Naive thymus-derived CD4-positive, alpha-beta T cell (primary cell): Measurements from ENCODE around the gene IFI30. TPM values are rescaled to one million over a fixed set of nuclear protein-coding genes. Genes with fewer than 3 reads are reported as not detected.

ENCODE experiments used
- ATAC-seq: fragments of 150-1000 bp; cut with Tn5 transposase; 2 replicates; pipeline ENCODE4 v1.10.0; 2021; ENCODE audit warnings: mild to moderate bottlenecking, moderate library complexity
- CTCF ChIA-PET: fragments of 350-600 bp; sonication (Branson Sonifier 250); formaldehyde crosslinking; loops from one replicate; lab custom pipeline; 2021; ENCODE audit warnings: antibody characterized with exemption; lab: Charles Lee
- POLR2A ChIA-PET: fragments of 350-600 bp; sonication (Branson Sonifier 250); formaldehyde crosslinking; loops from one replicate; lab custom pipeline; 2021; ENCODE audit warnings: antibody characterized with exemption, inconsistent platforms; lab: Charles Lee
- DNase-seq, 9 donors: peaks; one replicate each; pipeline versions ENCODE4 v3.0.0 to v3.0.0-alpha.2; 2020 to 2022; ENCODE audit warnings: mixed read lengths in 1 of 9
- H3K27ac ChIP-seq: one replicate; pipeline ENCODE4 v1.7.0; 2013; ENCODE audit warnings: mild to moderate bottlenecking, low read depth, low read length, moderate library complexity
- H3K27me3 ChIP-seq, 2 donors: one replicate each; pipeline ENCODE4 v1.7.0; 2013; ENCODE audit warnings: low read length in 2 of 2, mild to moderate bottlenecking in 2 of 2, moderate library complexity in 2 of 2; ENCODE audit not compliant: control insufficient read depth in 2 of 2, insufficient read depth in 2 of 2
- H3K36me3 ChIP-seq, 3 experiments: 1 replicate in 2 of 3; 2 replicates in 1 of 3; pipeline ENCODE4 v1.7.0; 2013; ENCODE audit warnings: low read length in 3 of 3, mild to moderate bottlenecking in 3 of 3, moderate library complexity in 1 of 3; ENCODE audit not compliant: insufficient read depth in 3 of 3, control insufficient read depth in 2 of 3
- H3K4me1 ChIP-seq, 2 donors: one replicate each; pipeline ENCODE4 v1.7.0; 2013; ENCODE audit warnings: low read length in 2 of 2, mild to moderate bottlenecking in 2 of 2, moderate library complexity in 1 of 2; ENCODE audit not compliant: control insufficient read depth in 2 of 2, insufficient read depth in 2 of 2
- H3K4me3 ChIP-seq: 2 replicates; pipeline ENCODE4 v1.7.0; 2013; ENCODE audit warnings: mild to moderate bottlenecking, low read length
- H3K9me3 ChIP-seq, 3 experiments: 1 replicate in 2 of 3; 2 replicates in 1 of 3; pipeline ENCODE4 v1.7.0; 2013; ENCODE audit warnings: low read length in 3 of 3; ENCODE audit not compliant: control insufficient read depth in 2 of 3
- H3K27ac Mint-ChIP-seq, 9 donors: one replicate each; pipeline ENCODE4 v1.8.0; 2020 to 2022; ENCODE audit warnings: mixed read lengths in 9 of 9, mild to moderate bottlenecking in 8 of 9, moderate library complexity in 5 of 9, inconsistent platforms in 2 of 9
- H3K27me3 Mint-ChIP-seq, 5 donors: one replicate each; pipeline ENCODE4 v1.8.0; 2021 to 2022; ENCODE audit warnings: mixed read lengths in 5 of 5, mild to moderate bottlenecking in 1 of 5
- H3K36me3 Mint-ChIP-seq, 5 donors: one replicate each; pipeline ENCODE4 v1.8.0; 2020 to 2022; ENCODE audit warnings: mixed read lengths in 5 of 5, mild to moderate bottlenecking in 3 of 5, inconsistent platforms in 1 of 5
- H3K4me1 Mint-ChIP-seq, 7 donors: one replicate each; pipeline ENCODE4 v1.8.0; 2020 to 2022; ENCODE audit warnings: mixed read lengths in 7 of 7, mild to moderate bottlenecking in 3 of 7, inconsistent platforms in 1 of 7
- H3K4me3 Mint-ChIP-seq, 10 donors: one replicate each; pipeline ENCODE4 v1.8.0; 2020 to 2022; ENCODE audit warnings: mild to moderate bottlenecking in 10 of 10, mixed read lengths in 10 of 10, moderate library complexity in 6 of 10, inconsistent platforms in 2 of 10
- H3K9me3 Mint-ChIP-seq, 11 donors: one replicate each; pipeline ENCODE4 v1.8.0; 2020 to 2022; ENCODE audit warnings: mixed read lengths in 11 of 11, mild to moderate bottlenecking in 4 of 11, inconsistent platforms in 1 of 11, moderate library complexity in 1 of 11
- intact Hi-C, 2 donors: fragments of 100-400 bp; cut with micrococcal nuclease; formaldehyde crosslinking; loops; one replicate each; pipeline ENCODE4 v1.15.1; 2023
- polyA plus RNA-seq, 2 donors: library from polyadenylated mRNA; unstranded; fragments of 300-500 nt; fragmentation: Illumina TruSeq; gene quantifications; one replicate each; pipeline ENCODE4 v1.2.3, GENCODE V29; 2021
- total RNA-seq, 6 experiments: library from RNA in 5 of 6; stranded (reverse) in 5 of 6; gene quantifications; 1 replicate in 5 of 6; 2 replicates in 1 of 6; pipeline ENCODE4 v1.2.3 and lab custom pipeline; 2021 to 2026

The IFI30 gene
- total and polyA plus RNA-seq, 7 experiments from 2014 or later: 6.7 to 514 (median 59.3) TPM

GRCh38 chr19:18219911-18220631, 46.5 kb downstream of the IFI30 start:
- Histone ChIP-seq H3K9me3 (no peaks in the 10 kb centered on the region), H3K27ac (no peak overlapping the region), H3K36me3 (no peaks in the 10 kb centered on the region), H3K27me3 (peaks cover 3 to 7% of the 10 kb centered on the region in 2 donors), H3K4me3 (no peak overlapping the region), H3K4me1 (peaks cover 5 to 6% of the 10 kb centered on the region in 2 donors)
- Mint-ChIP-seq H3K27me3 (peaks cover 17 to 39% (median 27%) of the 10 kb centered on the region in 5 donors), H3K9me3 (peaks cover 0 to 2% (median 0%) of the 10 kb centered on the region in 11 donors), H3K4me1 (peaks cover 9 to 17% (median 11%) of the 10 kb centered on the region in 7 donors), H3K4me3 (no peak overlapping the region), H3K36me3 (no peaks in the 10 kb centered on the region), H3K27ac (peak overlapping the region in 1 of 9 donors; percentile 0)
- POLR2A ChIA-PET: interaction anchor here (0.6 kb wide), 2 partner anchors 10 to 181 kb away, joined by 3 read pairs; no protein-coding TSS in a partner anchor
- CTCF ChIA-PET: interaction anchor here (0.9 kb wide), 2 partner anchors 28 to 29 kb away, joined by 3 read pairs; no protein-coding TSS in a partner anchor
- DNase-seq (no peak), ATAC-seq (no peak)
- intact Hi-C loops: no loop called here

- intact Hi-C loops: no loop called here
- H3K27ac ChIP-seq: no peak overlapping the region
- Mint-ChIP-seq H3K9me3 (peaks cover 0 to 2% (median 0%) of the 10 kb centered on the region in 11 donors), H3K4me1 (peaks cover 11 to 22% (median 16%) of the 10 kb centered on the region in 7 donors), H3K4me3 (peak overlapping the region in 1 of 10 donors; percentile 21), H3K36me3 (no peaks in the 10 kb centered on the region), H3K27me3 (peaks cover 20 to 44% (median 34%) of the 10 kb centered on the region in 5 donors), H3K27ac (no peak overlapping the region)
- peaks cover 8 to 14% of the 10 kb centered on the region in 2 donors for H3K27me3 ChIP-seq
- H3K9me3 ChIP-seq: no peaks in the 10 kb centered on the region
- H3K36me3 ChIP-seq: no peaks in the 10 kb centered on the region
- ChIA-PET CTCF (interaction anchor here (0.9 kb wide), 1 partner anchor 29 kb away, joined by 3 read pairs; no protein-coding TSS in a partner anchor), POLR2A (no interaction called here)
- peaks cover 6 to 12% of the 10 kb centered on the region in 2 donors for H3K4me1 ChIP-seq
- no peak for ATAC-seq
- no peak for DNase-seq
- H3K4me3 ChIP-seq: no peak overlapping the region
Measured at GRCh38 chr19:18220632-18221275, 47.1 kb downstream of the IFI30 start.

GRCh38 chr19:18221815-18222725, 48.5 kb downstream of the IFI30 start:
- Histone ChIP-seq H3K36me3 (no peaks in the 10 kb centered on the region), H3K27ac (no peak overlapping the region), H3K9me3 (no peaks in the 10 kb centered on the region), H3K27me3 (peaks cover 9 to 16% of the 10 kb centered on the region in 2 donors), H3K4me3 (no peak overlapping the region), H3K4me1 (peaks cover 6 to 16% of the 10 kb centered on the region in 2 donors)
- no peaks in the 10 kb centered on the region for H3K36me3 Mint-ChIP-seq
- POLR2A ChIA-PET: interaction anchor here (1.0 kb wide), 1 partner anchor 19 kb away, joined by 4 read pairs; no protein-coding TSS in a partner anchor
- peaks cover 0 to 2% (median 0%) of the 10 kb centered on the region in 11 donors for H3K9me3 Mint-ChIP-seq
- peaks cover 11 to 25% (median 19%) of the 10 kb centered on the region in 7 donors for H3K4me1 Mint-ChIP-seq
- H3K27ac Mint-ChIP-seq: peak overlapping the region in 1 of 9 donors; percentile 36
- intact Hi-C loops: no loop called here
- ATAC-seq (no peak), DNase-seq (no peak)
- peaks cover 28 to 52% (median 42%) of the 10 kb centered on the region in 5 donors for H3K27me3 Mint-ChIP-seq
- CTCF ChIA-PET: interaction anchor here (1.0 kb wide), 1 partner anchor 30 kb away, joined by 3 read pairs; no protein-coding TSS in a partner anchor
- no peak overlapping the region for H3K4me3 Mint-ChIP-seq

GRCh38 chr19:18223860-18224524, 50.4 kb downstream of the IFI30 start:
- Histone ChIP-seq H3K4me1 (peaks cover 6 to 16% of the 10 kb centered on the region in 2 donors), H3K36me3 (no peaks in the 10 kb centered on the region), H3K4me3 (peak overlapping the region; percentile 46), H3K27me3 (peaks cover 12 to 28% of the 10 kb centered on the region in 2 donors), H3K27ac (no peak overlapping the region), H3K9me3 (no peaks in the 10 kb centered on the region)
- ChIA-PET CTCF (interaction anchor here (0.6 to 1.4 kb wide), 3 partner anchors 9 to 962 kb away, joined by 3 to 7 read pairs (median 3); no protein-coding TSS in a partner anchor), POLR2A (interaction anchor here (1.0 to 1.3 kb wide), 2 partner anchors 32 to 56 kb away, joined by 3 to 4 read pairs; no protein-coding TSS in a partner anchor)
- ATAC-seq: peak; percentile 21
- peak overlapping the region; percentile 80 to 90 (median 87) for H3K4me3 Mint-ChIP-seq
- H3K9me3 Mint-ChIP-seq: peaks cover 0 to 2% (median 0%) of the 10 kb centered on the region in 11 donors
- H3K27ac Mint-ChIP-seq: peak overlapping the region in 1 of 9 donors; percentile 68
- intact Hi-C loops: loop anchor here (1.0 kb wide), 2 partner anchors 20 to 31 kb away; partner anchors contain the start of genes RAB3A (in 2 of the 2) and MPV17L2 (in 1 of the 2)
- no peaks in the 10 kb centered on the region for H3K36me3 Mint-ChIP-seq
- peaks cover 11 to 25% (median 20%) of the 10 kb centered on the region in 7 donors for H3K4me1 Mint-ChIP-seq
- H3K27me3 Mint-ChIP-seq: peaks cover 40 to 63% (median 52%) of the 10 kb centered on the region in 5 donors
- DNase-seq: peak in 2 of 9 donors; percentile 21 to 47

GRCh38 chr19:18224525-18225354, 51.1 kb downstream of the IFI30 start:
- peaks cover 6 to 16% of the 10 kb centered on the region in 2 donors for H3K4me1 ChIP-seq
- Mint-ChIP-seq H3K27ac (peak overlapping the region in 2 of 9 donors; percentile 41 to 68), H3K4me3 (peak overlapping the region; percentile 80 to 90 (median 87)), H3K27me3 (peaks cover 43 to 66% (median 56%) of the 10 kb centered on the region in 5 donors), H3K9me3 (peaks cover 0 to 2% (median 0%) of the 10 kb centered on the region in 11 donors), H3K36me3 (peaks cover 0 to under 1% (median 0%) of the 10 kb centered on the region in 5 donors), H3K4me1 (peaks cover 11 to 25% (median 20%) of the 10 kb centered on the region in 7 donors)
- H3K4me3 ChIP-seq: peak overlapping the region; percentile 46
- CTCF ChIA-PET: interaction anchor here (0.6 to 1.4 kb wide), 3 partner anchors 8 to 963 kb away, joined by 3 to 7 read pairs (median 3); no protein-coding TSS in a partner anchor
- H3K9me3 ChIP-seq: no peaks in the 10 kb centered on the region
- ATAC-seq (peak; percentile 98), DNase-seq (peak; percentile 65 to 87 (median 80))
- H3K36me3 ChIP-seq: no peaks in the 10 kb centered on the region
- H3K27ac ChIP-seq: no peak overlapping the region
- peaks cover 12 to 28% of the 10 kb centered on the region in 2 donors for H3K27me3 ChIP-seq
- POLR2A ChIA-PET: interaction anchor here (1.0 to 1.3 kb wide), 2 partner anchors 33 to 55 kb away, joined by 3 to 4 read pairs; no protein-coding TSS in a partner anchor
- intact Hi-C loops: loop anchor here (1.0 kb wide), 2 partner anchors 20 to 31 kb away; partner anchors contain the start of genes RAB3A (in 2 of the 2) and MPV17L2 (in 1 of the 2)
